Lower leg skin (tissue), 4 donors: ENCODE measurements around the gene RESP18. TPM values are rescaled to one million over a fixed set of nuclear protein-coding genes. Genes with fewer than 3 reads are reported as not detected.
"Not testable (repeated sequence)": the region's sequence is repeated elsewhere in the genome, so short reads cannot be mapped to it uniquely, and the experiment has no call there.

Experiments used
- DNase-seq, 2 donors: peaks; one replicate each; pipeline ENCODE4 v3.0.0-alpha.2; 2019; ENCODE audit warnings: low spot score in 2 of 2
- H3K4me3 ChIP-seq: fragments of 200-600 bp; sonication (generic); 2 replicates; pipeline ENCODE4 v1.5.1; 2017; ENCODE audit warnings: mild to moderate bottlenecking, low read depth; ENCODE audit not compliant: poor library complexity, severe bottlenecking
- CTCF ChIP-seq, 3 donors: fragments of 450-650 bp; IDR thresholded peaks; one replicate each; pipeline ENCODE4 v1.5.1; 2016; ENCODE audit warnings: antibody characterized with exemption in 3 of 3, mild to moderate bottlenecking in 3 of 3, moderate library complexity in 2 of 3
- POLR2A ChIP-seq, 2 donors: fragments of 450-650 bp; IDR thresholded peaks; one replicate each; pipeline ENCODE4 v1.6.1; 2016 to 2017; ENCODE audit warnings: antibody characterized with exemption in 2 of 2, mild to moderate bottlenecking in 1 of 2, moderate library complexity in 1 of 2
- WGBS, 2 donors: methylation state at CpG; one replicate each; pipeline ENCODE4 v1.1.5; 2018; 5-methylcytosine and 5-hydroxymethylcytosine counted together
- intact Hi-C: fragments of 100-400 bp; cut with DNase I; formaldehyde crosslinking; loops from one replicate; pipeline ENCODE4 v1.15.0; 2023; ENCODE audit warnings: low total_unique reads
- total RNA-seq, 4 donors: library from RNA; depleted of rRNA; stranded (reverse); fragments of >200 nt; gene quantifications; one replicate each; pipeline ENCODE4 v1.1.0, GENCODE V29; 2016

RESP18 gene
- total RNA-seq, 4 donors from 2014 or later: not detected

- WGBS, 2 donors: 73 to 74% methylated on average over 4 of the region's 4 CpGs
These were observed 7.4 kb downstream of the RESP18 start for GRCh38 chr2:219325136-219325535.

GRCh38 chr2:219323434-219323833 is 9.1 kb downstream of the RESP18 start:
- 54 to 73% methylated on average over 4 of the region's 4 CpGs for WGBS, 2 donors
- intact Hi-C loops: loop anchor here (1.0 to 10.0 kb wide), 3 partner anchors 13 to 471 kb away; partner anchors contain the start of gene IHH

More at GRCh38 chr2:219325136-219325535, 7.4 kb downstream of the RESP18 start:
- no peak for TF ChIP-seq POLR2A (IDR thresholded peaks at IDR 0.05)
- TF ChIP-seq CTCF (IDR thresholded peaks at IDR 0.05): no peak
- DNase-seq: no peak
- intact Hi-C loops: loop anchor here (10.0 kb wide), 2 partner anchors 260 to 470 kb away; partner anchors contain the start of gene IHH
- no peak overlapping the region for H3K4me3 ChIP-seq

GRCh38 chr2:219314804-219315468 is 17.6 kb downstream of the RESP18 start:
- whole genome bisulfite sequencing, 2 donors: 87 to 88% methylated on average over 16 of the region's 16 CpGs
- TF ChIP-seq CTCF (IDR thresholded peaks at IDR 0.05) (no peak), POLR2A (IDR thresholded peaks at IDR 0.05) (no peak)
- intact Hi-C loops: no loop called here
- no peak overlapping the region for H3K4me3 ChIP-seq
- DNase-seq: no peak

More at GRCh38 chr2:219323434-219323833, 9.1 kb downstream of the RESP18 start:
- TF ChIP-seq POLR2A (IDR thresholded peaks at IDR 0.05) (no peak), CTCF (IDR thresholded peaks at IDR 0.05) (no peak)
- DNase-seq: no peak
- no peak overlapping the region for H3K4me3 ChIP-seq

- DNase-seq, H3K4me3 ChIP-seq, intact Hi-C loops: not testable (repeated sequence)
- WGBS, 2 donors: 89 to 95% methylated on average over 38 to 47 of the region's 49 CpGs
These were observed 19.8 kb downstream of the RESP18 start for GRCh38 chr2:219312683-219313263.

- no peak for TF ChIP-seq POLR2A (IDR thresholded peaks at IDR 0.05)
- TF ChIP-seq CTCF (IDR thresholded peaks at IDR 0.05): no peak
- WGBS, 2 donors: 1 to 3% methylated on average over 8 to 35 of the region's 37 CpGs
- no peak for DNase-seq
- intact Hi-C loops: no loop called here
- H3K4me3 ChIP-seq: no peak within 1 kb of the TSS
These were observed 23.3 kb downstream of the RESP18 start, which contains the start of gene PTPRN for GRCh38 chr2:219309278-219309677. TSS of gene PTPRN (minus strand) at chr2:219309401. CDS start at chr2:219309332, 69 bp downstream.
